ENCODE data around the gene ISLR2.

DNA sequence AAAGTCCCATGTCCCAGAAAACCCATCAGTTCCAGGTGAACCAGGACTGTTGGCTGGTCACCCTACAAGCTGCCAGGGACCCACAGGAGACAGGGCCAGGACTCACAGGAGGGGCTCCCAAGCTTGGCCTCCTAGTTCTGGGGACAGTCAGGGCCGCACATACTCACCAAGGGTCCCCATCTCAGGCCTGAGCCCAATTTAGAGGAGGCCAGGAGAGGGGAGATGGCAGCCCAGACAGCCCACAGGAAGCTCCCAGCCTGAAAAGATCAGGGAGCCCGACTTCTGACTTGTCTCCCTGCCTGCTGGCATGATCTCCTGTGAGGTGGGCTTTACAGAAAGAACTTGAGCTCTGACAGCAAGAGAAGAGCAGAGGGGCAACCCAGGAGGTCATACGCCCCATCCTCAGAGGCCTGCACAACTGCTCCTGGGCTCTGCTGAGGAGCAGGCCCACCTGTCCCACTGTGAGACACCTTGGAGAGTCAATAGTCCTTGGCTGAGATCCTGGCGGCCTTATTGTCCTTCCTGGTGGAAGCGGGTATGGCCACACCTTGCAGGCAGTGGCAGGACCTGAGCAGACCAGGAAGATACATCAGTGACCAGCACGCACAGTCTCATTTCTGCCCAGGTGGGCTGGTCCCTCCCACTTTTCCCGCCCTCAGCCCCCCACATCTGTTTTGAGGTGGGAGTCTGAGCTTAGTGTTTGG is 40.6 kb downstream of the ISLR2 start:
- TF ChIP-seq, protein P1, sequence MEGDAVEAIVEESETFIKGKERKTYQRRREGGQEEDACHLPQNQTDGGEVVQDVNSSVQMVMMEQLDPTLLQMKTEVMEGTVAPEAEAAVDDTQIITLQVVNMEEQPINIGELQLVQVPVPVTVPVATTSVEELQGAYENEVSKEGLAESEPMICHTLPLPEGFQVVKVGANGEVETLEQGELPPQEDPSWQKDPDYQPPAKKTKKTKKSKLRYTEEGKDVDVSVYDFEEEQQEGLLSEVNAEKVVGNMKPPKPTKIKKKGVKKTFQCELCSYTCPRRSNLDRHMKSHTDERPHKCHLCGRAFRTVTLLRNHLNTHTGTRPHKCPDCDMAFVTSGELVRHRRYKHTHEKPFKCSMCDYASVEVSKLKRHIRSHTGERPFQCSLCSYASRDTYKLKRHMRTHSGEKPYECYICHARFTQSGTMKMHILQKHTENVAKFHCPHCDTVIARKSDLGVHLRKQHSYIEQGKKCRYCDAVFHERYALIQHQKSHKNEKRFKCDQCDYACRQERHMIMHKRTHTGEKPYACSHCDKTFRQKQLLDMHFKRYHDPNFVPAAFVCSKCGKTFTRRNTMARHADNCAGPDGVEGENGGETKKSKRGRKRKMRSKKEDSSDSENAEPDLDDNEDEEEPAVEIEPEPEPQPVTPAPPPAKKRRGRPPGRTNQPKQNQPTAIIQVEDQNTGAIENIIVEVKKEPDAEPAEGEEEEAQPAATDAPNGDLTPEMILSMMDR (IDR thresholded peaks at IDR 0.05) = no peak
- no peak for TF ChIP-seq POLR2AphosphoS5 (IDR thresholded peaks at IDR 0.05; ENCODE audit: insufficient read depth in 1 of 2, low read depth in 1 of 2)

Data from vagina (tissue), 2 donors.